Stomach (tissue), 4 donors: Measurements from ENCODE around the gene RS1.

Experiments used
- CTCF ChIP-seq, 7 experiments: fragments of 450-650 bp in 4 of 7; fragments of 200-600 bp in 3 of 7; sonication (generic) in 3 of 7; IDR thresholded peaks; one replicate each; pipeline ENCODE4 v1.5.1; 2016 to 2019; ENCODE audit warnings: antibody characterized with exemption in 7 of 7, control low read depth in 2 of 7, mild to moderate bottlenecking in 1 of 7
- EP300 ChIP-seq: sonication (generic); formaldehyde crosslinking; IDR thresholded peaks from one replicate; pipeline ENCODE4 v1.6.1; 2017; ENCODE audit warnings: antibody characterized with exemption
- POLR2A ChIP-seq, 4 donors: fragments of 450-650 bp; IDR thresholded peaks; one replicate each; pipeline ENCODE4 v1.6.1; 2016; ENCODE audit warnings: antibody characterized with exemption in 4 of 4, control low read depth in 2 of 4, mild to moderate bottlenecking in 1 of 4, moderate library complexity in 1 of 4

DNA sequence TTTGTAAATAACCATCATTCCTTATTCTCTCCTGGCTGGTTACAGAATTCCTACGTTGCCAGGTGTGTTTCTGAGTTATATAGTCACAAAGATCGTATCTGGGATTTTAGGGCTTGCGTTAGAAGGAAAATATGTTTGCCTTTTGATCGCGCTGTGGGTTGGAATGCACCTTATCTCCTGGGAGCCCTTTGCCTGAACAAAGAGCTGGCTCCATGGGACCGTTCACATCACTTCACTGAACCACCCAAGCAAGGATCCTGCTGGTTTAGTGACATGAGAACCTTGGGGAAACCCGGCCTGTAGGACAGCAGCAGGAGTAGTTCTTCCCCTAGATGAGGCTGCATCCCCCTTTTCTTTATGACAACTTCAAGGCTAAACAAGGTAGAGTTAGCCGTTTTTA lies 51.6 kb downstream of the RS1 start:
- no peak for TF ChIP-seq POLR2A (IDR thresholded peaks at IDR 0.05)
- TF ChIP-seq CTCF (IDR thresholded peaks at IDR 0.05), result no peak
- no peak for TF ChIP-seq EP300
